Activated CD4-positive, alpha-beta T cell treated with anti-CD3 and anti-CD28 coated beads, Interleukin-2, amount 50 U/mL, for 16 hours (primary cell): ENCODE data around the gene ST3GAL3.

Source experiments
- DNase-seq: peaks from one replicate; pipeline ENCODE4 v3.0.0-alpha.2; 2020

The ST3GAL3 gene

DNA sequence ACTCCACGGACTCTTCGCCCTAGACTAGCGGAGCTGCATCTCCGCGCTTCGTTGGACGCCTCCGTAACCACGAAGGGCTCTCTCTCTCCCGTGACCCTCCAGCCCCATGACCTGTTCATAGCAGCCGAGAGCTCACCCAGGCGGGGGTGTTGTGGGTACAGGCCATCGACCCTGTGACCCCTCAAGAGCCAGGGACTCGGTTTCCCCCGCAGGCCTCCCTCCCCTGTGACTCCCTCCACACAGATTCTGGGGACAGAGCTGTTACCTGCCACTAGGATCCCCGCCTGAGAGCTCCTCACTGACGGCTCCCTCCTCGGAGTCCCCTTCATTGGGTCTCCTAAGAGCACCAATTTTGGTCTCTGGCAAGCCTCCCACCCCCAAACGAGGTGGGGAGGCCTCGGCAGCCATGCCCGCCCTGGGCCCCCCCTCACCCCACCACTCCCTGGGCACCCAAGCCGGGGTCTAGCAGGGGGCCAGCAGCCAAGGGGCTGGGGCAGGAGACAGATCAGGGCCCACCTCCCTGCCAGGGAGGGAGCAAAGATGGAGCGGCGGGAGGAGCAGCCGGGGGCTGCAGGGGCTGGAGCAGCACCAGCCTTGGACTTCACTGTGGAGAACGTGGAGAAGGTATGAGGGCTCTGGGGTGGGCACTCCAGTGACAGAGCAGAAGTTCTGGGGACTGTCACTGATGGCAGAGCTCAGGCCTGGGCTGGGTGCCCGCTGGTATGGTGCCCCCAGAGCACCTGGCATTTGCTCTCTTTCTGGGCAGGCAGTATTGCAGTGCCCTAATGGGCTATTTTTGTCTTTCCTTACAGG, 239.9 kb downstream of the ST3GAL3 start:
- DNase-seq: peak; percentile 16

DNA sequence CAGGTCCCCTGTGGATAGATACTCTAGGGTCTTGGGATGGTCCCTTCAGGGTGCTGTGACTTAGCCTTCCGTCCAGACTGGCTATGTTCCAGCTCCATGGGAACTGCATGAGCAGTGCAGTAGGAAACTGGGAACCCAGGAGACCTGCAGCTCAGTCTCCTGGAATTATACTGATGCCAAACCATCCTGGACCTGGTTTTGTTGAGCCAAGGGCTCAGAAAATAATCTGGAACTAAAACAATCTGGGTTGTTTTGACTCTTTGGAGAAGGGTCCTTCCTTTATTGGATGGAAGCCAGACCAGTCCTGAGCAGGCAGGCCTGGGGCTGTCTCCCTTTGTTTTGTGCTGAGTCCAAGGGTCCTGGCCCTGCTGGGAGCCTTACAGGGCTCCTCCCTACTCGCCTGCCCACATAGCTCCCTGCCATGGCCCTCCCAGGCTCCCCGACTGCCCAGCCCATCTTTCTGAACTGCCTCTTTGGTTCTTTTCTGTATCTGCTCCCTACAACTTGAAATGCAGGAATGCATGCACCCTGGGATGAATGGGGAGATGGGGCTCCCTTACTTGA, 240.6 kb downstream of the ST3GAL3 start:
- no peak for DNase-seq

DNA sequence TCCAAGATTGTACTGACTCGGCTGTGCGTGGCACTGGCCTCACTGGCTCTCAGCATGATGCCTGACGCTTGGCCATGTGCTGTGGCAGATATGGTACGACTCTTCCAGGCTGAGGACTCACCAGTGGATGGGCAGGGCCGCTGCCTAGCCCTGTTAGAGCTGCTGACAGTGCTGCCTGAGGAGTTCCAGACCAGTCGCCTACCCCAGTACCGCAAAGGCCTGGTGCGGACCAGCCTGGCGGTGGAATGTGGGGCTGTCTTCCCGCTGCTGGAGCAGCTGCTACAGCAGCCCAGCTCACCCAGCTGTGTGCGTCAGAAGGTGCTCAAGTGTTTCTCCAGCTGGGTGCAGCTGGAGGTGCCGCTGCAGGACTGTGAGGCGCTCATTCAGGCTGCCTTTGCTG, 242.3 kb downstream of the ST3GAL3 start:
- DNase-seq: no peak

DNA sequence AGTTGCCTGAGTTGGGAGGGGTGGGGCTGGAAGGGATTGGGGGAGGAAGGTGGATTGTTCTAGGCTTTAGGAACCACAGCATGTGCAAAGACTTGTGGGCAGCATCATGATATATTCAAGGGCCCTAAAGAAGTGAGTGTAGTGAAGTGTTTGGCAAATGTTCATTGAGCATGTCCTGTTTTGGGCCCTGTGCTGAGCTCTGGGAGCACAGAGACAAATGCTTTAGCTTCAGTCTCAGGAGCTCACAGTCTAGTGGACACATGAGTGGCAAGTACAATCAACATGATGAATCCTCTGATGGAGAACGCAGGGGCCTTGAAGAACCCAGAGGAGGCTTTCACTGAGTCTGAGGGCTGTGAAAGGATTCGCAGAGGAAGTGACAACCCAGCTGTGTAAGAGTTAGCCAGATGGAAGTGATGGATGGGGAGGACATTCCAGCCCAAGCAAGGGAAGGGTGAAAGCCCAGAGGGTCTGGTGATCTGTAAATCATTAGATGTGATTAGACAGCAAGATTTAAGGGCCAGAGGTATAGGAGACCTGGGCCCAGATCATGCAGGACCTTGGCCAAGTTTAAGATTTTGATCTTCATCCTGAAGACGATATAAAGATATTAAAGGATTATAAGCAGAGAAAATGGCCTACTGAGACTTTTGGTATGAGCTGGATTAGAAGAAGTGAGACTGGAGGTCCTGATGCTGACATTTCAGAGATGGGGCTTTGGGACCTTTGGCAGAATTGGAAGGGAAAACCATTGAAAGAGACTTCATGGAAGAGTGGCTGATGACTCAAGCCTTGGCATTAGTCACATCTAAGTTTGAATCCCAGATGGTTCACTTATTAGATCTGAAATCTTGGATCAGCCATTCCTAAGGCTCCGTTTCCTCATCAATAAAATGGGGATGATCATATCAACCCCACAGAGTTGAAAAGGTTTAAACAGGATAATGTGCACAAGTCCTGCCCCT, 244.0 kb downstream of the ST3GAL3 start:
- no peak for DNase-seq

DNA sequence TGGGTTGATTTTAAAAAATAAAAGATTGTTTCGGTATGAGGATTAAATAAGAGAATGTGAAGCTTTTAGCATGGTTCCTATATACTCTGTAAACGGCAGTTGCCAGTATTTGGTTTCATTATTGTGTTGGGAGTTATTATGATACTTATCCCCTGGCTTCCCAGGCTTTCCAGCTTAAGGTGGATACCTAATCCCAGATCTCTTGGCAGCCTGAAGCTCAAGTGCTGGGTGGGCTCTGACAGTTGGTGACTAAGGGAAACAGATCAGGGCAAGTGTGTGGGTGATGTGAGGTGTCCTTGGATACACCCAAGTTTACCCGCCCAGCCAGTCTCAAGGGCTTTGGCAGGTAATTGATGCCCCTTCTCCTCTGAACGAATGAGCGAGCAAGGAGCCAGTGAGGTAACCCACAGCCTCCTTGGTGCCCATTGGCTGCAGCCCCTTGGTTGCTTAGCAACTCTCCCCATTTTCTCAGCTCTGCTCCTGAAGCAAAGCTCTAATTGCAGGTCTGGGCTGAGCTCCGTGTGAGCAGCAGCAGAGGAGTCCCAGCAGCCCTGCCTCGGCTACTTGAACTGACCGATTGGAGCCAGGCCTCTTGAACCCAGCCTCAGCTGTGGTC, 245.5 kb downstream of the ST3GAL3 start:
- no peak for DNase-seq

DNA sequence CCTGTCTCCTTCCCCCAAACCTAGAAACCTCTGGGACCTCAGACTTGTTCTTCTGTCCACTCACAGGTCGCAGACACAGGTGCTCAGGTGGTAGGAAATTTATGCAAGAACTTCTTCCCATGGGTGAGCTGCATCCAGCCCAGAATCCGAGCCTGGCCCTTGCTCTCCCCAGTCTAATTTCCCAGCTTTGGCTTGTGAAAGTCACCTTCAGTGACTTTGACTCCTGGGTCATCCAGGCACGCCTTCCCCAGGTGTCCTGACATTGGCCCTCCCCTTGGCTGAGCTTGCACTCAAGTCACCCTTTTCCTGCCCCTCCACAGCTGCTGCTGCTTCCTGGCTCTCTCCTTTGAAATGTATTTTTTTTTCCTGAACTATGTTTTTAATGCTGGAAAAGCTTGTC, 246.0 kb downstream of the ST3GAL3 start:
- DNase-seq: no peak

DNA sequence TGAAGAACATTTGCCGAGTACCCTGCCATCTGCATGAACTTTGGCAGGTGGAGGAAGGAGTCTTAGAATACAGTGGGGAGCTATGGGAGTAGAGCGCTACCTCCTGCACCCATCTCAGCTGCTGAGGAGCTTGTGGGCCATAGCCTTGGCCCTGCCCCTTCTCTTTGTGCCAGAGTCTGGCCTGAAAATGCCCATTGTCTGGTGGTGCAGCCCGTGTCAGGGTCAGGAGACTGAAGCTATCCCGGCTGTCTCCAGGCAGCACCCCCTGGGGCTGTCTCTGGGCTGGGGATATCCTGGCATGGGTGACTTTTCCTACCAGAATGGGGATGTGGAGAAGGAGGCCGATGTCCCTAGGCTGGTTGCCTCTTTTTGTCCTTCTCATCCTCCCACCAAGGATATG, 246.7 kb downstream of the ST3GAL3 start:
- DNase-seq: no peak

DNA sequence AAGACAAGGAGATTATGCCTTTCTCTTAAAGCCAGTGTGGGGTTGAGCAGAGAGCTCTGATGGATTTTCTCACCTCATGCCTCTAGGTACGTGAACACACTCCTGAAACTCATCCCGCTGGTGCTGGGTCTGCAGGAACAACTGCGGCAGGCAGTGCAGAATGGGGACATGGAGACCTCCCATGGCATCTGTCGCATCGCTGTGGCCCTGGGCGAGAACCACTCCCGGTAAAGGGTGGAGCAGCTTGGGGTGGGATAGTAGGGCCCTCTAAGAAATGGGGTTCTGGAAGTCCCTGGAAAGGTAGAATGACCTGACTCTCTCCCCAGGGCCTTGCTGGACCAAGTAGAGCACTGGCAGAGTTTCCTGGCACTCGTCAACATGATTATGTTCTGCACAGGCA, 248.9 kb downstream of the ST3GAL3 start:
- no peak for DNase-seq

DNA sequence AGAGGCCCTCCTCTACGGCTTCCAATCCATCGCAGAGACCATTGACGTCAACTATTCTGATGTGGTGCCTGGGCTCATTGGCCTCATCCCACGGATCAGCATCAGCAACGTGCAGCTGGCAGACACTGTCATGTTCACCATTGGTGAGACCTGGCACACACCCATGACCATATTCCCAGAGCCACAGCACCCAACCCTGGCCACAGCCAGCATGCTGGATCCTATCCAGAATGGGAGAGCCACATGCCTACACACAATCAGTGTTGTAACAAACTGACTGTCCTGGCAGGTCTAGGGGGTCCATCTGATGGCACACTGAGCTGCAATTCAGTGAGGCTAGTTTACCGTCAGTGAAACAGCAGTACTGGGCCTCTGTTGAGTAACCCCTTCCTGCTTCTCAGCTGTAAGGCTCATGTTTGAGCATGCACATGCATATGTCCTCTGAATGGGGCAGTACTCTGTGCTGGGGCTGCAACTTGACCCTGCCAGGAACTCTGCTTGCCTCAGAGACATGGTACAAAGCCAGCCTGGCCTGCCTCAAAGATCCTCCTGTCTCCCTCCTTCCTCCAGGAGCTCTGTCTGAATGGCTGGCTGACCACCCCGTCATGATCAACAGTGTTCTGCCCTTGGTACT, 250.2 kb downstream of the ST3GAL3 start:
- DNase-seq: no peak

DNA sequence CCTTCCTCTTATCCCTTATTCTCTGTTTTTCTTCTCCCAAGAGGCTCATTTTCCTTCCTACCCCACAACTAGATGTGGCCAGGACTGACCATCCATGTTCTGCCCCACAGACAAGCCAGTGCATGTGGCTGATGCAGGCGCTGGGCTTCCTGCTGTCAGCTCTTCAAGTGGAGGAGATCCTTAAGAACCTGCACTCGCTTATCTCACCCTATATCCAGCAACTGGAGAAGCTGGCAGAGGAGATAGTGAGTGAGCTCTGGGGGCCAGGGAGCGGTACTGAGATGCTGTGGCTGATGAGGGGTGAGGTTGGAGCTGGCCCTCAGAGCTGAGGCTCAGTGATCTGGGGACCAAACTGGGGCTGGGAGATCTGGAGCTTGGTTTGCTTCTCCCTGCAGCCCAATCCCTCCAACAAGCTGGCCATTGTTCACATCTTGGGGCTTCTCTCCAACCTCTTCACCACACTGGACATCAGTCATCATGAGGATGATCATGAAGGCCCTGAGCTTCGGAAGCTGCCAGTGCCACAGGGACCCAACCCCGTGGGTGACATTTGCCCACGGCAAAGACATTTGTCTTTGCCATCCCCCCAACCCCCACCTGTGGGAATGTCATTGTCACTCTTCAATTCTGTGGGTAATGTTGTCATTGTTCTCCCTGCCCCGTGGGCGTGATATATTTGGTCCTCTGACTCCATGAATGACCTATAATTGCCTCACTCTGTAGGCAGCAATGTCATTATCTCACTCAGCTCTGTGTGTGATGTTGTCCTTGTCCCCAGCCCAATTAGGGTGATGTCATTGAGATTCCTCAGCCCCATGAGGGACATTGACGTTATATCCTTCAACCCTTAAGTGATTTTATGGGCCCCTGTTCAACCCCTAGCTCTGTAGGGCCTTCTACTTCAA, 251.3 kb downstream of the ST3GAL3 start:
- no peak for DNase-seq

DNA sequence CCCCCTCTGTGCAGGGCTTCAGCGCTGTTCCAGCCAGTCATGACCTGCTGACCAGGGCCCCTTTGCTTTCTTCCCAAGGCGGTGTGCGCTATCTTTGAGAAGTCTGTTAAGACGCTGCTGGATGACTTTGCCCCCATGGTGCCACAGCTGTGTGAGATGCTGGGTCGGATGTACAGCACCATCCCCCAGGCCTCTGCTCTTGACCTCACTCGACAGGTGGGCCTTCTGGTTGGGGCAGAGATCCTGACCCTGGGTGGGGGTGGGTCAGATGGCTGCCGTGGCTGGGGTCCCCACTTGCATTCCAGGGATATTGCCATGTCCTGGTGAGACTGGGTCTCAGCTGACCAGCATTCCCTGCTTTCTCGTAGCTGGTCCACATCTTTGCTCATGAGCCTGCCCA, 253.5 kb downstream of the ST3GAL3 start:
- no peak for DNase-seq

DNA sequence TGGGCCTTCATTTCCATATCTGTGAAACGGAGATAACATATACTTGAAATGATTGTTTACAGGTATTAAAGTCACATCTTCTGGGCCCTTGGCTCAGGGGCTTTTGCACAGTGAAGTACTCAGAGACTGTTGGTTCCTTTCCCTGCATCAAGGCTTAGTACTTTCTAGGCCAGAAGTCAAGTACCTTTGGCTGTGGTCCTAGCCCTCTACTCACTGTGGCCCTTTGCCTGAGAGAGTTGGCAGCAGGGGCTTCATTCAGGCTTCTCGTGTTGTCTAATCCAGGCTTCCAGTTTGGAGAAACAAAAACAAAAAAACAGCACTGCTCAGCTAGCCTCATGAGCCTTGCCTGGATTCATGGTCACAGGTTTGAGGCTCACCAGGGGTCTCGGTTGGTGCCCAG, 254.4 kb downstream of the ST3GAL3 start:
- no peak for DNase-seq

DNA sequence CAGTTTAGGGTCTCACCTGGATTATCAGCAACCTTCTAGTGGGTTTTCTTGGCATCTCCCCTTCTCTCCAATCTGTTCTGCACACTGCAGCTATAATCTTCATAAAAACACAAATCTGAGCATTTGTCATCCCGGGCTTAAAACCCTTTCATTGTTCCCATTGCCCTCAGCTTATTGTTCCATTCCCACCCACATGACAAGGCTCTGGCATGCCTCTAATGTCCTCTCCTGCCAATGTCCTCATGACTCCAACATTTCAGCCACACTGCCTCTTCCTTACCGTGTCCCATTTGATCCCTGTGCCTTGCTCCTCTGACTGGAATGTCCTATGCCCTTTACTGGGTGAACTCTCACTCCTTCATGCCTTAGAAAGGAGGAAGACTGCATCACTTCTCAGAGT, 255.0 kb downstream of the ST3GAL3 start:
- DNase-seq: no peak

DNA sequence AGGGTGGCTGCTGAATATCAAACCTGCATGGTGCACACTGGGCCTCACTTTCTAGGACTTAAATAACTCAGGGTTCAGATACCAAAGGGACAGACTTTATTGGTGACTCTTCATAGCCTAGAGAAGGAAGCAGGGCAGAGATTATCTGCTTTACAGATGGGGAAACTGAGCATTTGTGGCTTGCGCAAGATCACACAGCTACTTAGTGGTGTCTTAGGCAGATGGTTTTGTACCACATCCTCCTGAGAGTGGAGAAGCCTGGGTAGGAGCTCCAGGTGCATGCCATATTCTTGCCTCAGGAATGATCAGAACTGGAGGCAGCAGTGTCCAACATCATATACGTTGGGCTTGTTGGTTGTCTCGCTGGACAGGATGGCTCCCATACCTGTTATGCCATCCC, 255.7 kb downstream of the ST3GAL3 start:
- no peak for DNase-seq

DNA sequence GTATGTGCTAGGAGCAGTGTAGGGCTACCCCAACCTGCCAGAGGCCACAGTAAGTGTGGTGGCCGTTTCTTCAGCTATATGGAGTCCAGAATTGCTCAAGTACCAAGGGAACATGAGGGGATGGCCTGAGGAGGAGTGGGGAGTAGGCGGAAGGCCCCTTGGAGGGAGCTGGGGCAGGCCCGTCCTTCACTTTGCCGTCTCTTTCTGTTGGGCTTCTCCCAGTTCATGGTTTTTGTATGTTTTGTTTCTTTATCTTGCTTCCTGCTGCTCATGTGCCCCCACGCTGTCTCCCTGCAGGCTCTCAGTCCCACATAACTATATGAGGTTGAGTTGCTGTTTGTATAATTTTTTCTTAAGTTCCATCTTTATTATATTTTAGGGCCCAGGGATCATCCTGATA, 256.6 kb downstream of the ST3GAL3 start:
- DNase-seq: no peak

DNA sequence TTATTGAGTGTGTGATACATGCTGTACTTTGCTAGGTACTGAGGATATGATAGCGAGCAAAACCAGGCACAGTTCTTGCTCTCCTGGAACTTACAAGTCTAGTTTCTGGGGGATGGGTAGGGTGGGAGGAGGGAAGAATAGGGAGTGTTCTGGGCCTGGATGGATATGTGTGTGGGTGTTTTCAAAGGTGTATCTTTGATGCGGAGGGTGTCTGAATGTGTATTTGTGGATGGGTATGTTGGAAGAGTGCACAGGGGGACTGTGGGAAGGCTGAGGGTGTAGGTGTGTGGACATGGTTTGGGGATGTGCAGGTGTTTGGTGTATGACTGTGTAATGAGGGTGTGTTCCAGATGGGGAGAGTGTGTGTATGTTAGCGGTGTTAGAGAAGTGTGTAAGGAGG, 258.0 kb downstream of the ST3GAL3 start:
- DNase-seq: no peak

DNA sequence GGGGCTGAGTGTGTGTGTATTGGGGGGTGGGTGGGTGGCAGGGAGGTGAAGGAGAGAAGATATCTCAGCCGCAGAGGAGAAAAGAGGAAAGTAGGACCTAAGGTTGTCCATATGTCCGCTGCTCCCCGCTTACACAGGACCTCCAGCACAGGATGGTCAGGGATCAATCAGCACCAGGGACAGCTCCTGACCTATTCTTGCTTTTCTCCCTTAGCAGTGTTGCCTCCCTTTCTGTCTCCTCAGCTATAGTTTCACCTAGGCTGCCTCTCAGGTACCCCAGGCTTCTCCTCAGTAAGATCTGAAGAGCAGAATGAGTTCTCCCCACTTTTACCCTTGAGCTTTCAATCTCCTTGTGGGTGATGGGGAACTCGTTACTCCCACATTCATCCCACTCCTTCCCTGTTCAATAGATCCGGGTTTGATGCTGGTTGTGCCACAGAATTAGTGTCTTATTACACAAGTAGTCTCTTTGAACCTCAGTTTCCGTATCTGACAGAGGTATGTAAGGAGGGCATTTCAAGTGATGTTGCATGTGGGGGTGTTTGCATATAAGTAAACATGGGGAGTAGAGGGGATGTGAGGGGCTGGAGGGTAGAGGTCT, 261.1 kb downstream of the ST3GAL3 start:
- no peak for DNase-seq

DNA sequence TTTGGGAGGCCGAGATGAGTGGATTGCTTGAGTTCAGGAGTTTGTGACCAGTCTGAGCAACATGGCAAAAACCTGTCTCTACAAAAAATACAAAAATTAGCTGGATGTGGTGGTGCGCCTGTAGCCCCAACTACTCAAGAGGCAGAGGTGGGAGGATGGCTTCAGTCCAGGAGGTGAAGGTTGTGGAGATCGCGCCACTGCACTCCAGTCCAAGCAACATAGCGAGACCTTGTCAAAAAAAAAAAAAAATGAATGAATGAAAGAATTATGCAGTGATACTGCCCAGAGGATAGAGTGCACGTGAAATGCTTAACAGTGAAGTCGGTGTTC, 262.0 kb downstream of the ST3GAL3 start:
- no peak for DNase-seq

DNA sequence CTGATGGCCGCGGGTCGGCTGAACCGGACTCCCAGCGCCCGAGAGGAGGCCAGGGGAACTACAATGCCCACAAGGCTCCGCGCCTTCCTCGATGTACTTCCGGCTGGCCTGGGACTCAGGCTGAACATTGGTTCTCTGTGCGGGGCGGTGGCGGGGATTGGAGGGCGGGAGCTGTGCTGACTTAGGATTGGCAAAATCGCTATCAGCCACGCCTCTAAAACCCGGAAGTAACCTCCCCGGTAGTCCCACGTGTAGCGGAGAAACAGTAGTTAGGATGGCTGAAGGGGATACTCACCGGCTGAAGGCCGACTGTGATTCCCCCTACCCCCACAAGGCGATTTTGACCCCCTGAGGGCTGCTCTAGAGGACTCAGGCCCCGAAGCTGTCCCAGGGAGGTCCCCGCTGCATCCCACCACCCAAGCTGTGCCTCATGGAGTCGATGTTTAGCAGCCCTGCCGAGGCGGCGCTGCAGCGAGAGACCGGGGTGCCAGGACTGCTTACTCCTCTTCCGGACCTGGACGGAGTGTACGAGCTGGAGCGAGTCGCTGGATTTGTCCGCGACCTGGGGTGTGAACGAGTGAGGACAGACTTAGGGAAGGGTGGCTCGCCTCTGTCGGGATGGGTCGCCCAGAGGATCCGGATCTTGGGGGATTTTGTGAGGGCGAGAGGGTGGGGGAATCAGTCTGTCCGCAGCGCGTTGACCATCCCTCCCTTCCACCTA, 262.6 kb downstream of the ST3GAL3 start, which contains the start of gene DPH2:
Gene DPH2 (plus strand): TSS at position 265 of the 721 bp plus-strand sequence. CDS start 166 bp downstream, at position 431.
- DNase-seq: peak; percentile 98

DNA sequence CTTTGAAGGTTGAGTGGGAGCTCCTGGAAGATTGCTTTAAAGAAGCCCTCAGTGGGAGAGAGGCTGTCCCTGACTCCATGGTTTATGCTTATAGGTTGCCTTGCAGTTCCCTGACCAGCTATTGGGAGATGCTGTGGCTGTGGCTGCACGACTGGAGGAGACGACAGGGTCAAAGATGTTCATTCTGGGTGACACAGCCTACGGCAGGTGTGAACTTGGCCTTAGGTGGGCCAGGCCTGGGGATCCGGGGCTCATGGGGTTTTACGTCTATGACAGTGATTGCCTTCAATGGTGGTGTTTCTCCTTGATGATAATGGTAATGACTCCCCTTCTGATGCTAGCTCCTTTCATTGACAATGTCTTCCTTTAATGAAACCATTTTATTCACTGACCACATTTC, 263.2 kb downstream of the ST3GAL3 start:
- no peak for DNase-seq

DNA sequence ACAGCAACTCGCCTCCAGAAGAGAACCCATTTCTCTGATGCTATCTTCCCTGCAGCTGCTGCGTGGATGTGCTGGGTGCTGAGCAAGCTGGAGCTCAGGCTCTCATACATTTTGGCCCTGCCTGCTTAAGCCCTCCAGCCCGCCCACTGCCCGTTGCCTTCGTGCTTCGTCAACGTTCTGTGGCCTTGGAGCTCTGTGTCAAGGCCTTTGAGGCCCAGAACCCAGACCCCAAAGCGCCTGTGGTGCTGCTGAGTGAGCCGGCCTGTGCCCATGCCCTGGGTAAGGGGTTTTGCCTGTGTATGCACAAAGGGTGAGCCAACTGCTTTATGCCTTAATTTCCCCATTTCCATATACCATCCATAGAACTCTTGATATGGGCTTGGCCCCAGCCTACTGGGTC, 263.6 kb downstream of the ST3GAL3 start:
- no peak for DNase-seq
